SU-DHL-6 (cell line): ENCODE data around the gene ZNF524.

ENCODE experiments used
- CTCF ChIP-seq: fragments of 200-600 bp; sonication (generic); IDR thresholded peaks from one replicate; pipeline ENCODE4 v1.5.1; 2017; ENCODE audit warnings: antibody characterized with exemption, mild to moderate bottlenecking, low read length, moderate library complexity; ENCODE audit not compliant: insufficient read depth, poor library complexity, severe bottlenecking
- EZH2phosphoT487 ChIP-seq: fragments of 200-600 bp; sonication (generic), shearing (Covaris generic); conservative IDR thresholded peaks from 2 replicates; pipeline ENCODE4 v1.6.1; 2018; ENCODE audit warnings: mild to moderate bottlenecking, antibody characterized with exemption, low read length, moderate library complexity, mixed read lengths

- TF ChIP-seq CTCF (no peak), EZH2phosphoT487 (no peak)
These were observed 47.5 kb upstream of the ZNF524 start for GRCh38 chr19:55552620-55553019.
